Right lobe of liver (tissue), 6 donors: ENCODE measurements around the gene ELAC2. TPM values are rescaled to one million over a fixed set of nuclear protein-coding genes. Genes with fewer than 3 reads are reported as not detected.

Experiments used
- ATAC-seq, 4 donors: fragments of 200-7000 bp; cut with Tn5 transposase; one replicate each; pipeline ENCODE4 v1.9.1; 2020; ENCODE audit warnings: mild to moderate bottlenecking in 4 of 4, moderate library complexity in 4 of 4
- DNase-seq, 3 donors: peaks; one replicate each; pipeline ENCODE4 v3.0.0-alpha.2; 2020
- H3K27ac ChIP-seq, 3 donors: fragments of 200-600 bp; one replicate each; pipeline ENCODE4 v1.8.0; 2022
- H3K27me3 ChIP-seq, 2 donors: fragments of 200-600 bp; one replicate each; pipeline ENCODE4 v1.8.0; 2022
- H3K36me3 ChIP-seq, 4 donors: fragments of 200-600 bp; sonication (generic) in 1 of 4; one replicate each; pipeline versions ENCODE4 v1.5.1 to v1.8.0; 2017 to 2022; ENCODE audit warnings: control low read depth in 1 of 4
- H3K4me1 ChIP-seq, 4 donors: fragments of 200-600 bp; sonication (generic) in 1 of 4; one replicate each; pipeline versions ENCODE4 v1.5.1 to v1.8.0; 2017 to 2022; ENCODE audit warnings: control low read depth in 1 of 4
- H3K4me3 ChIP-seq, 3 donors: fragments of 200-600 bp; one replicate each; pipeline ENCODE4 v1.8.0; 2022
- H3K9me3 ChIP-seq, 4 donors: fragments of 200-600 bp; sonication (generic) in 1 of 4; one replicate each; pipeline versions ENCODE4 v1.5.1 to v1.8.0; 2017 to 2022; ENCODE audit warnings: control low read depth in 1 of 4
- POLR2A ChIP-seq: fragments of 450-650 bp; IDR thresholded peaks from one replicate; pipeline ENCODE4 v1.6.1; 2017; ENCODE audit warnings: antibody characterized with exemption, mild to moderate bottlenecking
- WGBS: methylation state at CpG from one replicate; pipeline ENCODE4 v1.1.6; 2018; ENCODE audit warnings: low coverage, low lambda C conversion rate; ENCODE audit not compliant: insufficient coverage; ENCODE audit errors: missing lambda C conversion rate; 5-methylcytosine and 5-hydroxymethylcytosine counted together
- intact Hi-C, 2 donors: fragments of 100-400 bp; cut with DNase I; formaldehyde crosslinking; loops; one replicate each; pipeline versions ENCODE4 v1.11.2 to v1.14.1; 2022
- total RNA-seq, 6 experiments: library from RNA; depleted of rRNA in 2 of 6; stranded (reverse); fragments of >200 nt in 2 of 6; fragmentation: NEBNext Ultra II Directional in 3 of 6; extraction: Animal tissue kit (Norgen Biotek cat#: 25700) in 3 of 6; gene quantifications; one replicate each; pipeline versions ENCODE4 v1.1.0 to v1.2.4, GENCODE V29; 2016 to 2023
- TF ChIP-seq, protein P1 (sequence below), 4 donors: fragments of 200-600 bp in 3 of 4; fragments of 450-650 bp in 1 of 4; IDR thresholded peaks; one replicate each; pipeline versions ENCODE4 v1.5.1 to v1.8.0; 2016 to 2022; ENCODE audit warnings: antibody characterized with exemption in 4 of 4, mild to moderate bottlenecking in 2 of 4
- donor health status: DM: no; HTN: yes; CAD: no.
- donor health status: DM: no; HTN: no; CAD: no.
- donor health status: DM: no; HTN: no; CAD: no.
- donor health status: DM: no; HTN: yes; CAD: no.
- donor health status: DM: no; HTN: yes; CAD: no.

ELAC2 gene
- total RNA-seq, 6 experiments from 2014 or later, result 28.7 to 72.8 (median 36.2) TPM

DNA sequence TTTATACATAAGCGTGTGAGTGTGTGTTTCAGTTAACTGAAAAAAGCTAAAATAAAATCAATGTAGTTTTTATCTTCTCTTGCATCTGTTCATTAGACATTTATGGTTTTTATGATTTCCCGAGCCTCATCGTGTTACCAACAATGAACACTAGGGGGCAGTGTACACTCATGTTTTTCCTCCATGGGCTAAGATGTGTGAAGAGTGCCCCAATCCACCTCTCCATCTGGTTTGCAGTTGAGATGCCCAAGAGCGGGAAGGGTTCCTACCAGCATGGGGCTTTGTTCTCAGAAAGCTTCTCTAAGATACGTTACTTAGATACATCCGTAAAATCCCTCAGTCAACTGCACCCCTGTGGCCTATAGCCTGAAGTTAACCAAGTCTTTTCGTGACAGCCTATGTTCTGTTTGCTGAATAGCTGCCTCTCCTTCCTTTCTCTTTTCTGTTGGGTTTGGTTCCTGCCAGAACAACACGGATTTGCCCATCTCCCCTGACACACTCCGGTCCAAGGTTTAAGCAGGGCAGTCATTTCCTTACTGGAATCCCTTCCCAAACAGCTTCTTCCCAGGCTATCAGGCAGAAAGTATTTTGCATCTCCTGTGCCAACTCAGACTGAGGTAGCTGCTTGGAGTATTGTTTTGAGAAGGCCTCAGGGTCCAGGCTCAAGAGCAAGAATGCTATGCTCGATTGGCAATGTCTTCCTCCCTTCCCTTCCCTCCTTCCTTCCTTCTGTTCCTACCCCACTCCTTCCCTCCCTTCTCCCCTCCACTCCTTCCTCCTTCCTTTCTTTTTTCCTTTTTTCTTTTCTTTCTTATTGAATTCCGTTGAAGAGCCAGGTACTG, 12.9 kb upstream of the ELAC2 start:
- intact Hi-C loops, result no loop called here
- H3K4me1 ChIP-seq, result no peaks in the 10 kb centered on the region
- no peaks in the 10 kb centered on the region for H3K36me3 ChIP-seq
- H3K4me3 ChIP-seq, result no peak overlapping the region
- no peak overlapping the region for H3K27ac ChIP-seq
- TF ChIP-seq, protein P1, sequence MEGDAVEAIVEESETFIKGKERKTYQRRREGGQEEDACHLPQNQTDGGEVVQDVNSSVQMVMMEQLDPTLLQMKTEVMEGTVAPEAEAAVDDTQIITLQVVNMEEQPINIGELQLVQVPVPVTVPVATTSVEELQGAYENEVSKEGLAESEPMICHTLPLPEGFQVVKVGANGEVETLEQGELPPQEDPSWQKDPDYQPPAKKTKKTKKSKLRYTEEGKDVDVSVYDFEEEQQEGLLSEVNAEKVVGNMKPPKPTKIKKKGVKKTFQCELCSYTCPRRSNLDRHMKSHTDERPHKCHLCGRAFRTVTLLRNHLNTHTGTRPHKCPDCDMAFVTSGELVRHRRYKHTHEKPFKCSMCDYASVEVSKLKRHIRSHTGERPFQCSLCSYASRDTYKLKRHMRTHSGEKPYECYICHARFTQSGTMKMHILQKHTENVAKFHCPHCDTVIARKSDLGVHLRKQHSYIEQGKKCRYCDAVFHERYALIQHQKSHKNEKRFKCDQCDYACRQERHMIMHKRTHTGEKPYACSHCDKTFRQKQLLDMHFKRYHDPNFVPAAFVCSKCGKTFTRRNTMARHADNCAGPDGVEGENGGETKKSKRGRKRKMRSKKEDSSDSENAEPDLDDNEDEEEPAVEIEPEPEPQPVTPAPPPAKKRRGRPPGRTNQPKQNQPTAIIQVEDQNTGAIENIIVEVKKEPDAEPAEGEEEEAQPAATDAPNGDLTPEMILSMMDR (IDR thresholded peaks at IDR 0.05), result peak; percentile 54 to 86 (median 82)
- TF ChIP-seq POLR2A, result no peak
- DNase-seq, result no peak
- no peaks in the 10 kb centered on the region for H3K9me3 ChIP-seq
- peak; percentile 50 to 77 (median 54) for ATAC-seq
- WGBS, result 29% methylated on average over 7 of the region's 11 CpGs
- H3K27me3 ChIP-seq, result no peaks in the 10 kb centered on the region

DNA sequence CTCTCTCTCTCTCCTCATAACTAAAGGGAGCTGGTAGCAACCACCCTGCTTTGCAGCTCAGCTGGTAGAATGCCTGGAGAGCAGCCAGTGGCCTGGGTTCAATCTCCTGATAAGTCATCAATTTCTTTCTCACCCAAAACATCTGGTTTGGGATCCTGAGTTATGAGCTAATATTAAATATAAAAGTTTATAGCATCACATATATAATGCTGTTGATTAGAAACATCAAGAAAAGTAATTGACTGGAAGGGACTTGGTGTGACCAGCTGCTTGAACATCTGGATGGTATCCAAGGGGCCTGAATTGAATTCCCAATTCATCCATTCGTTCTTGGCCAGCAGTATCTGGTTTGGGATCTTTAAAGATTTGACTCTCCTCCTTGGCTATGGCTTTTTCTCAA, 12.2 kb upstream of the ELAC2 start:
- Histone ChIP-seq H3K27ac (no peak overlapping the region), H3K9me3 (no peaks in the 10 kb centered on the region), H3K4me3 (no peak overlapping the region), H3K4me1 (no peaks in the 10 kb centered on the region), H3K36me3 (no peaks in the 10 kb centered on the region), H3K27me3 (no peaks in the 10 kb centered on the region)
- WGBS, result 0% methylated on average over 1 of the region's 1 CpG
- DNase-seq (no peak), ATAC-seq (no peak)
- intact Hi-C loops, result no loop called here
- TF ChIP-seq, protein P1 (IDR thresholded peaks at IDR 0.05), result no peak
- no peak for TF ChIP-seq POLR2A

DNA sequence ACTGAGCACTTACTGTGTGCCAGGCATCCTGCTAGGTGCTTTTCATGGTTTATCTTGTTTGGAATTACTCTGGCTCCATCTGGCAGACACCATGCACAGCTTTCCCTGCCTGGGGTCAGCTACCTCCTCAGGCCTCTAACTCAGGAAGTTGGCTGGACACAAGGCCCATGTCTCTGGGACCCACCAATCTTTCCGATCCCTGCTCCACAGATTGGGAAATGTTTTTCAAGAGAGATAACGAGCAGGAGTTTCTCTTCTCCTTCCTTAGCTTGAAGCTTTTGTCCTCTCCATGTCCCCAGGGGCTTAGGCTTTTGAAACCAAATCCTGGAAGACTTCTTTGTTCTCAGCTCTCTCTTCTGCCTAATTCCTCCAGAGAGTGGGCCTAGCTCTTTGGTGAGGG, 11.5 kb upstream of the ELAC2 start:
- H3K4me3 ChIP-seq, result no peak overlapping the region
- H3K36me3 ChIP-seq, result no peaks in the 10 kb centered on the region
- ATAC-seq (no peak), DNase-seq (no peak)
- H3K4me1 ChIP-seq, result no peaks in the 10 kb centered on the region
- no peaks in the 10 kb centered on the region for H3K9me3 ChIP-seq
- H3K27me3 ChIP-seq, result no peaks in the 10 kb centered on the region
- no peak for TF ChIP-seq POLR2A
- TF ChIP-seq, protein P1 (IDR thresholded peaks at IDR 0.05), result no peak
- intact Hi-C loops, result no loop called here
- WGBS, result 34% methylated on average over 2 of the region's 2 CpGs
- H3K27ac ChIP-seq, result no peak overlapping the region

DNA sequence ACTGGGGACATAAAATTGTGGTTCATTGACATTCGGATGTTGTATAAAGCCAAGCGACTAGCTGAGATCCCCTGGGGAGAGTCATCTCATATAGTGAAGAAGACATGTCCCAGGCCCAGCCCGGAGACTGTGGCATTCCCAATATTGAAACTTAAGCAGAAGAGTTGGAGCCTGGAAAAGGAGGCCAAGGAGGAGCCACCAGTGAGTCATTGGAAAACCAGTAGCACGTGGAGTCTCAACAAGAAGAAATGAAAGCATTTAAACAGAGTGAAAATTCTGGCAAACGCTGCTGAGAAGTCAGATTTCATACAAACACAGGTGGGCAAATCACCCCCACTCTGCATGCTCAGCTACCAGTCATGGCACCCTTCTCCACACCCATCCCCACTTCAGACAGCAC, 9.4 kb upstream of the ELAC2 start:
- DNase-seq (no peak), ATAC-seq (no peak)
- Histone ChIP-seq H3K27me3 (no peaks in the 10 kb centered on the region), H3K27ac (no peak overlapping the region), H3K36me3 (no peaks in the 10 kb centered on the region), H3K4me3 (no peak overlapping the region), H3K9me3 (no peaks in the 10 kb centered on the region), H3K4me1 (no peaks in the 10 kb centered on the region)
- intact Hi-C loops, result no loop called here
- 76% methylated on average over 5 of the region's 5 CpGs for WGBS
- TF ChIP-seq, protein P1 (IDR thresholded peaks at IDR 0.05), result no peak
- TF ChIP-seq POLR2A, result no peak
